ENCODE data around the gene RAPGEF5.
"Not testable (repeated sequence)": the region's sequence is repeated elsewhere in the genome, so short reads cannot be mapped to it uniquely, and the experiment has no call there.

DNA sequence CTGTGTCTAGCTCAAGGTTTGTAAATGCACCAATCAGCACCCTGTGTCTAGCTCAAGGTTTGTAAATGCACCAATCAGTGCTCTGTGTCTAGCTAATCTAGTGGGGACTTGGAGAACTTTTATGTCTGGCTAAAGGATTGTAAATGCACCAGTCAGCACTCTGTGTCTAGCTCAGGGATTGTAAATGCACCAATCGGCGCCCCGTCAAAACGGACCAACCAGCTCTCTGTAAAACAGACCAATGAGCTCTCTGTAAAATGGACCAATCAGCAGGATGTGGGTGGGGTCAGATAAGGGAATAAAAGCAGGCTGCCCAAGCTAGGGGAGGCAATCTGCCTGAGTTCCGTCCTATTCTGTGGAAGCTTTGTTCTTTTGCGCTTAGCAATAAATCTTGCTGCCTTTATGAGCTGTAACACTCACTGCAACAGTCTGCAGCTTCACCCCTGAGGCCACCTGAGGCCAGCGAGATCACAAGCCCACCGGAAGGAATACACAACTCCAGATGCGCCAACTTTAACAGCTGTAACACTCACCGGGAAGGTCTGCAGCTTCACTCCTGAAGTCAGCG, 265.9 kb downstream of the RAPGEF5 start:
- TF ChIP-seq POLR2A (IDR thresholded peaks at IDR 0.05; ENCODE audit: low read length); GATA1 (IDR thresholded peaks at IDR 0.05; ENCODE audit: low read depth, low read length): not testable (repeated sequence)

Data from erythroblast (primary cell).